Activated CD4-positive, alpha-beta T cell treated with anti-CD3 and anti-CD28 coated beads, Interleukin-2, amount 50 U/mL, for 16 hours (primary cell): ENCODE measurements around the gene SPTB.

Source experiments
- DNase-seq: peaks from one replicate; pipeline ENCODE4 v3.0.0-alpha.2; 2020

The SPTB gene

DNA sequence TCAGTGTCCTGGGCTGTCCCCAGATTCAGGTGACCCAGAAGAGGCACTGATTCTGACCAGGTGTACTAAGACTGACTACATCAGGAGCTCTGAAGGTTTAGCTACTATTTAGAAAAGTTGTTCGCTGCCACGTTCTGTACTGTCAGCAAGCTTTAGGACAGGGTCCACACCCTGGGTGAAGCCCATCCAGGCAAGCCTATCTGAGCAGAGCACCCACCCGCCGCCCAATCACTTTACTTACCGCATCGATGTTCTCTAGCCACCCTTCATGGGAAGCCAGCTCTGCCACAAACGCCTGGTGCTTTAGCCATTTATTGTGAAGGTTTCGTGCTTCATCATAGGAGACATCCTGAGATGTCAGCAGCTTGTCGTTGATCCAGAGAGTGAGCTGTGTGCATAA is 95.7 kb downstream of the SPTB start:
- no peak for DNase-seq

- no peak for DNase-seq
Measured at GRCh38 chr14:64782196-64782595, 97.5 kb downstream of the SPTB start.

DNA sequence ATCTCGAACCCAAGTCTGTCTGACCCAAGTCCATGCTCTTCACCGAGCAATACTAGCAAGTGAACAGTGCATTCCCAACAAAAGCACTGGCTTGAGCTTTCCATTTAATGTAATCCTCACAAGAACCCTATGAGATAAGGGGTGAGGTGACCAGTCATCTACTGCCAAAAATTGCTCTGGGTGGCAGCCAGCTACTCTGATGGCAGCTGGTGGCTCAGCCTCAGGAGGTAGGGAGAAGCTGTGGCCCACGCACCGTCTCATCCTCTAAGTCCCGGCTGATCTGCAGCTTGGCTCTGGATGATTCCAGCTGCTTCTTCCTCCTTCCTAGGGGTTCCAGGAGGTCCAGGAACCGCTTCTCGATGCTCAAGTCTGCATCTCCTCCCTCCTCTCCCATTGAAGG is 100.2 kb downstream of the SPTB start:
- DNase-seq: no peak

- DNase-seq: no peak
Measured at GRCh38 chr14:64778104-64778754, 101.5 kb downstream of the SPTB start.

DNA sequence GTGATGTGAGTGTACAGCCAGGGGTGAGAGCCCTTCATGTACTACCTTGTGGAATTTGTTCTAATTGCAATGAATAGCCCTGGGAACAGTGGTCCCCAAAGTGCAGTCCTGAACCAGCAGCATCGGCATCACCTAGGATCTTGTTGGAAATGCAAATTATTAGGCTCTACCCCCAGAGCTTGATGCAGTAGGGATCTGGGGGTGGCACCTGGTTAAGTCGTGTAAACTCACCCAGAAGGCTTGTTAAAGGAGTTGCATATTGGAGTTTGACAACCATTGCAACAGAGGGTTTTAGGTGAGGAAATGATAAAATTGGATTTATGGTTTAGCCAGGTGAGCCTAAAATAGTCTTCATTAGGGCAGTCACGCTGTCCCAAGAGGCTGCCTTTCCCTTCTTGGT is 102.2 kb downstream of the SPTB start:
- DNase-seq: no peak

DNA sequence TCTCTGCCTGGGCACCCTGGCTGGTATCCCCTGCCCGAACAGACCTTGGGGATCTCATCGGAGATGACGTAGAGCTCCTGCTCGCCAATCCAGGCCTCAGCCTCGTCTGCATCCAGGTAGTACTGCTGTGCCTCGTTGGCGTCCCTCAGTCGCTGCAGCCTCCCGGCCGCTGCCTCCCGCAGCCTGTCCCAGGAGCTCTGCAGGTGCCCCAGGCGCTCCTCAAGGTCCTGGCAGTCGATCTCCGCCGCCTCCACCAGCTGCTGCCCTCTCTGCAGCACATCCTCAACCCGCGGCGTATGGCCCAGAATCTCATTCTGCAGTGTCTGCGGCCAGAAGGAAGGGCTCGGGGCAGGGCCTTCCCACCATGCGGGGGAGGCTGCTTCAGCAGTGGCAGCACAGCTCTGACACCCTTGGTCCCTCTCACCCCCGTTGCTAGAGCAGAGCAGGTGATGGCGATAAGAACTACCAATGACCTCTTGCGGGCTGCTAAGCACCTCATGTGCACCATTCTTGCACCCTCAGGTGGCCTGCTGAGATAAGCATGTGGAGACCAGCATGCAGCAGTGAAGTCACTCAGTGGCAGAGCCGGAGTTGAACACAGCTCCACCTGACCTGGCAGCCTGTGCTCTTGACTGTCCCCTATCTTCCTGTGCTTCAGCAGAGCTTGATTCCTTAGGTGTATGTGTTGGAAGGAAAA is 104.5 kb downstream of the SPTB start:
- DNase-seq: no peak

DNA sequence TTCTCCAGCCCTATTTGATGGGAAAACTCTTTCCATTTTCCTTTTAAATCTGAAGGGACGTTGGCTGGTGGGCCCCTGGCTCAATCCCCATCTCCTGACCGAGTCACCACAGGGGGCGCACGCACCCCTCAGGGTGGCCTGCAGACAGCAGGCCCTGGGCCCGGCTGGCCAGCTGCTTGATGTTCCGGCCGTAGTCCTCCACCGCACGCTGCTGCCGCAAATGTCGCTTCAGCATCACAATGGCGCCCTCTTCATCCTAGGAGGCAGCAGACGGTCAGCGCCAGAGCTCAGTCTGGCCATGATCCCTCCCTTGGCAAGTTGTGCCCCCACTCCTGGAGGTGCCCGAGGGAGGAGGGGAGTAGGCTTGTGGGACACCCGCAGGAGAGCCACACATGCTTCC is 105.4 kb downstream of the SPTB start:
- no peak for DNase-seq

- no peak for DNase-seq
Measured at GRCh38 chr14:64773577-64773976, 106.1 kb downstream of the SPTB start.

- no peak for DNase-seq
Measured at GRCh38 chr14:64773046-64773445, 106.7 kb downstream of the SPTB start.

DNA sequence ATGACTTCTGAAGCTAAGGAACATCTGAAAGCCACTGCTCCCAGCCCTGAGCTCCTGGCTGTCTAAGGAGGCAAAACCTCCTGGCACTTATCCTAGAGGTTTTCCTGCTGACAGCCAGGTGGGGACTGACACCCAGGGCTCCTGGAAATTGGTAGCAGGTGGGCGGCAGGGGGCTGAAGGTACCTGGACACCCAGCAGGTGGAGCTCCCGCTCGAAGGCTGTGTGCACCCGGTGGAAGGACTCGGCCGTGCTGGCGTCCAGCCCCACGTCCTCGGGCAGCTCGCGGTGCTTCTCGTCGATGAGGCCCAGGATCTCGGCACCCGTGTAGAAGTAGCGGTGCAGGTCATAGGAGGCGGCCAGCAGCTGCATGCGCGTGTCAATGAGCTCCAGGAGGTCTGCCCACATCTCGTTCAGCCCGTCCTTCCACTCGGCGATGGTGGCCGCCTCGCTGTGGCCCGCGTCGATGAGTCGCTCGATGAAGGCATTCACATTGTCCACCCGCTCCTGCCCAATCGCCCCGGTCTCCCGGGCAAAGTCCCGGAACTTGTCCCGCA is 107.2 kb downstream of the SPTB start:
- no peak for DNase-seq

DNA sequence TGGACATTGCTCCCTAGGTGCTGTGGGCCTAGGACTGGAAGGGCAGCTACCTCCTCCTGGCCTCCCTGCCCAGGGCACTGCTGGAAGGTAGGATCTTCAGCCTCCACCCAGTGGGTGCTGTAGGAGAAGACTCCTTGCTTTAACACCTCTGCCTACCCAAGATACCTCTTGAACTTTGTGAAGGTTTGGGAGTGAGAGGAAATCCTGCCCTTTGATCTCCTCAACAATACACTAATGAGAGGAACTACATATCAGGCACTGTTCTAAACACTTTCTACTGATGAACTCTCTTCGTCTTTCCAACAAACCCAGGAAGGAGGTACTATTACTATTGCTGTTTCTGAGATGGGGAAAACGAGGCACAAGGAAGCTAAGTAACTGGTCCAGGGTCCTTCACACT is 108.5 kb downstream of the SPTB start:
- no peak for DNase-seq

GRCh38 chr14:64770751-64771150 is 109.0 kb downstream of the SPTB start:
- DNase-seq: no peak

- DNase-seq: no peak
Measured at GRCh38 chr14:64769096-64770020, 110.3 kb downstream of the SPTB start.

- no peak for DNase-seq
Measured at GRCh38 chr14:64768401-64769095, 111.2 kb downstream of the SPTB start.

DNA sequence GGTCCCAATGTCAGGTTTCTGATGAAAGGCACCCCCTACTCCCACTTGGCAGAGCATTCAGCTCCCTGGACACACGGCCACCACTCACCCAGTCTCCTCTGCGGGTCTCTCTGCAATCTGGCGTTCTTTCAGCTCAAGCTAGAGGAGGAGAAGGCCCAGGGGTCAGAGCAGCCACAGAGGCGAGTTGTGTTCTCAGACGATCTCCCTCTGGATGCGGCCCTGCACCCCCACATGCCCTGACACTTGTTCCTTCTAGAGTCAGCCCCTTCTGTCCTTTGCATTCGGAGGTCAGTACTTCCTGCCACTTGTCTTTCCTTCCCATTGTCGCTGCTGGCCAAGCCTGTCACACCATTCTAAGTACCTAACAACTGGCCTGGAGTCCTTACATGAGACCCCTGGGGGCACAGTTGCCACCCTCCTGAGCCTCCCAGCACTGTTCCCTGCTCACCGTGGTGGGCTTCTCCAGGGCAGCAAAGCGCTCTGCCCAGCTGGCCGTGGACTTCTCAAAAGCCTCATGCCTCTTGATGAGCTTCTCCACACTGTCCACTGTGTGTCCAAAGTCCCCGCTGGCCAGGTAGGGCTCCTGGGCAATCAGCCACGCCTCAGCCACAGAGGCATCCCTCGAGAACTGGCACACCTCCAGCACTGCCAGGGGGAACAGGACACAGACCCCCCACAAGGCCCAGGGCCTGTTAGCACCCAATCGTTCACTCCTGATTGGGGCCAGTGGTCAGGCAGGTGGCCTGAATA is 112.3 kb downstream of the SPTB start:
- no peak for DNase-seq

DNA sequence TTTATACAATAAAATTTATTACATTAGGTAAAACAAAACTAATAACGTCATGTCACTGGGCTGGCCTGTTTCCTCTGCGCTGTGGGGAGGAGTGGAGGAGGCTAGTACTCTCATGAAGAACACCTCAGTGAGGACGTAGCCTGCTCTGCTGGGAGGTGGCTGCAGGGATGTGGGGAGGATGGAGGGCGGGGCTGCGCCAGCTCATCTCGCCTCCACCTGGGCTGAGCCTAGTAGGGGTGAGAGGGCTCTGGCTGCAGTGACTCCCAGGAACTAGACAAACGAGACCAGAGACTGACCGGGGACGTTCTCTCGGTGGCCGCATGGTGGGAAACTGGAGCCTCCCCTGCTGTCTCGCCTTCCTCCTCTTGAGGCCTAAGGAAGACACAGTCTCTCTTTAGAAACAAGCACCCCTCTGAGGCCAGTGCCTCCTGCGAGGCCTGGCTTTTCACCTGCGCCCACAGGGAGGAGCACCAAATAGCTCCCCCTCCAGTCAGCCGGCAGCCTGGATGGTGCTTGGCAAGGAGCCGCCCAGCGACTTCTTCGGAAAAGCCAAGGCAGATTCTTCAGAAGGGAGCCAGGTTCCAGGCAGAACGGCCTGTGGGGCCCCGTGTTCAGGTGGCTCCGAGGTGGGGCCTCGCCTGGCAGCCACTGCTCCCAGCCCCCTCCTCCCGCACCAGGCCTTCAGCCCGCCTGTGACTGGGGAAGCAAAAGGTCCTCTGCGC is 113.1 kb downstream of the SPTB start:
- DNase-seq: no peak

- no peak for DNase-seq
Measured at GRCh38 chr14:64765740-64766302, 113.9 kb downstream of the SPTB start.

GRCh38 chr14:64764641-64765520 is 114.8 kb downstream of the SPTB start:
- peak; percentile 67 for DNase-seq

DNA sequence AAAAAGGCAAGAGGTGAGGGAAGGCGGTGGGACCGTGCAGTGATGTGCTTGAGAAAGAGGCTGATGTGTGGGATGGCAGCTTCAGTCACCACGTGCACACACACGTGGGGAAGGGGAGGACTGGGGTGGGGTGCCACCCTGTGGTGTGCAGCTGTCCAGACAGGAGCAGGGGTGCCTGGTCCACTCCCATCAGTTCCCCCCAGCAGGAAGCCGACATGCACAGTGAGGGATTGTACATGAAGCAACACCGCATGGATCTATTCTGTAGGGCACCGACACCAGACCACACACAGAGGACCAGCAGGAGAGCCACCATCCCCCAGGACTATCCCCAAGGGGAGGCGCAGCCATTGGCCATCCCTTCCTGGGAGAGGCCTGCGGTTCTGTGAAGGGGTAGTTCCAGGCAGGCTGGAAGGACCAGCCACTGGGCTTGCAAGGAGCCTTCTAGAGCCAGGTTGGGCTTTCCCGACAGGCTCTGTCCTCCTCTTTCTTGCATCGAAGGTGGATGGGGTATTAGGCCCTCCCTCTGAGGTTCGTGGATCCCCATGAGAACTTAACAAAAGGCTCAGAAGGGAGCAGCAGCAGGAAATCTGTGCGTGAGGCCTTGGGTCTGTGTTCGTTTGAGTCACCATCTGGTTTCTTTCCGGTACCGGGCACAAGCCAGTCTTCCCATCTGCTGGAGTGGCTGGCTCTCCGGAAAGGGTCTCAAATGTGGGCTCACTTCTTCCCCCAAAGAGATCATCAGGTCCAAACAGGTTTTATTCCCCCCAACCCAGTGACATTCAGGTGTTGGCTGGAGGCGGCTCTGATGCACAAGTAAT is 115.7 kb downstream of the SPTB start:
- no peak for DNase-seq
